Kidney capillary endothelial cell (primary cell): Measurements from ENCODE around the gene CBL.
"Not testable (repeated sequence)": the region's sequence is repeated elsewhere in the genome, so short reads cannot be mapped to it uniquely, and the experiment has no call there.

Experiments
- DNase-seq: peaks from one replicate; pipeline ENCODE4 v3.0.0-alpha.2; 2018; ENCODE audit warnings: low spot score

CBL gene

DNA sequence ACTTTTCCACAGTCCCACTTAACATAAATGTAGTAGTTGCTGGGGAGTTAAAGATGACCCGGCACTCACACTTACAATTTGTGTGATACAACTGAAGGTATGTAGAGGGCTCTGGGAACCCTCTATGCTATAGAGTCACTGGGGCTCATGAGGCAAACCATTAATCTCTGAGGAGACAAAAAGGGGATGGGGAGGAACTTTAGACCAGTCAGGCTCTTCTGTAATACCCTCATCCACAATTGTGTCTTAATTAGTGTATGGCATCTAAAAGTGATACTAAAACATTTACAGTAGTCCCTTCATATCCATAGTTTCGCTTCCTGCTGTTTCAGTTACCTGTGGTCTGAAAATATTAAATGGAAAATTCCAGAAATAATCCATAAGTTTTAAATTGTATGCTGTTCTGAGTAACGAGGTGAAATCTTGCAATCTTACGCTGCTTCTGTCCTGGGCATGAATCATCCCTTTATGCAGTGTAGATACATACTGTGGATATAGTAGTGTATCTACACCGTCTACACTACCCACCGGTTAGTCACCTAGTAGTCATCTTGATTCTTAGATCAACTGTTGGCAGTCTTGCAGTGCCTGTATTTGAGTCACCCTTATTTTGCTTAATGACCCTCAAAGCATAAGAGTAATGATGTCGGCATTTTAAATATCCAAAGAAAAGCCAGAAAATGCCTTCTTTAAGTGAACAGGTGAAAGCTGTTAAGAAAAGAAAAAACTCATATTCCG is 12.2 kb downstream of the CBL start:
- peak; percentile 87 for DNase-seq

DNA sequence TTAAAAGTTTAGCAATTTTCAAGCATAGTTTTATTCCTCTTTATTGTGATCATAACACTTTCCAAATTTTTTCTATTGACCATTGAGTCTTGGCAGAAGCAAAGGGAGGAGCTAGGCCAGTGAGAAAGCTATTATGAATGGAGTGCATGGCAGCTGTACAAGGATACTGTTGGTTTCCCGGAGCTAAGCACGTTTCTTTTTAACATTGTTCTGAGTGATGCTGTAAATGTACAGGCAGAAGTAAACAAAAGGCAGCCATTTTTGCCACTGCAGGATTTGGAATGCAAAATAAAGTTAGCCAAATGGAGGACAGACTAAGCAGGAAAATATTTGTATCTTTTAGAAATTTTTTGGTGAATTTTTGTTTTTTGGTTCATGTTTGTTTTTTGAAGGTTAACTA is 16.2 kb downstream of the CBL start:
- DNase-seq, result no peak

DNA sequence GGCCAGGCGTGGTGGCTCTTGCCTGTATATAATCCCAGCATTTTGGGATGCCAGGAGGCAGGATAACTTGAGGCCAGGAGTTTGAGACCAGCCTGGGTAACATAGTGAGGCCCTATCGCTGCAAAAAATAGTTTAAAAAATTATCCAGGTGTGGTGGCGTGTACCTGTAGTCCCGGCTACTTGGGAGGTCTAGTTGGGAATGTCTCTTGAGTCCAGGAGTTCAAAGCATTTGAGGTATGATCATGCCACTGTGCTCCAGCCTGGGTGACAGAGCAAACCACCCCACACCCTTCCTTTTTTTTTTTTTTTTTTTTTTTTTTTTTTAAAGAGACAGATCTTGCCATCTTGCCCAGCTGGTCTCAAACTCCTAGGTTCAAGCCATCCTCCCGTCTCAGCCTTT is 16.8 kb downstream of the CBL start:
- no peak for DNase-seq

DNA sequence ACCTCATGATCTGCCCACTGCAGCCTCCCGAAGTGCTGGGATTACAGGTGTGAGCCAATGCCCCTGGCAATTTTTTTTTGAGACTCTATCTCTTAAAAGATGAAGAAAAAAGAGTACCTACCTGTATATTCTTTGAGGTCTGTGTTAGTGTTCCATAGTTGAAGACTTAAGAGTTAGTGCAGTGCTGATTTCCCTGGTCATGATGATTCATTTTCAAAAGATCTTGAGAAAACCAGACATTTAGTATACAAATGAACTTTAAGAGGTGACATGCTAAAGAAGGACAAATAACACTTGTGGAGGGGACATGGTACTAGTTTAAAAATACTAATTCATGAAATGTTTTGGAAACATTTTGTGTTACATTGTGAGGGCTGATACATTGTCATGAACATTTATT is 17.7 kb downstream of the CBL start:
- no peak for DNase-seq

DNA sequence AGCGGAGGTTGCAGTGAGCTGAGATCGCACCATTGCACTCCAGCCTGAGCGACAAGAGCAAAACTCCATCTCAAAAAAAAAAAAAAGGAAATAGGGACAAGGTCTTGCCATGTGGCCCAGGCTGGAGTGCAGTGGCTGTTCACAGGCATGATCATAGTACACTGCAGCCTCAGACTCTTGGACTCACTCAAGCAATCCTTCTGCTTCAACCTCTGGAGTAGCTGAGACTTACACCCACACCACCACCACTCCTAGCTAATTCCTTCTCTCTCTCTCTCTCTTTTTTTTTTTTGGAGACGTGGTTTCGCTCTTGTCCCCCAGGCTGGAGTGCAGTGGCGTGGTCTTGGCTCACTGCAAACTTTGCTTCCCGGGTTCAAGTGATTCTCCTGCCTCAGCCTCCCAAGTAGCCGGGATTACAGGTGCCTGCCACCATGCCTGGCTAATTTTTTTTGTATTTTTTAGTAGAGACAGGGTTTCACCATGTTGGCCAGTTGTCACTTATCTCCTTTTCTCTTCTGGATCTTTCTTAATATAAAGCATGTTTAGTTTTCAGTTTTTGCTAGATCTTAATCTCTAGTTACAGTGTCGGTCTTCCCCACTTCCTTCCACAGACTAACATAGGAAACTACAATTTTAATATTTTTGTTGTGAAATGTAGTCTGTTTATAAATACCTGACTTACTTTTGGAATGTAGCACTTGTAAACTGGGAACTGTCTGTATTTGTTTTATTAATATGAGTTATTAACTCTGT is 22.6 kb downstream of the CBL start:
- not testable (repeated sequence) for DNase-seq

DNA sequence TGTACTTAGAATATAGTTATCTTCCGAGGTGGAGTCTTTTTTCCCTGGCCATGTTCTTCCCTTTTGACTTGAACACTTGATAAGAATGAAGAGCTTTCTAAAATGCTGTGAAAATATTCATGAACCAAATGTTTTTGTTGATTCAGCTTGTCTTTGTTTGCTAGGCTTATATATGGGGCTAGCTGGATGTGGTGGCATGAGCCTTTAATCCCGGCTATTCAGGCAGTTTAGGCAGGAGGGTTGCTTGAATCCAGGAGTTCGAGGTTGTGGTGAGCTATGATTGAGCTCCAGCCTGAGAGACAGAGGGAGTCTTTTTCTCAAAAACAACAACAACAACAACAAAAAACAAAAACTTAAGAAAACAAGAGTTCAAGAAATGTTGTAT is 23.1 kb downstream of the CBL start:
- no peak for DNase-seq

DNA sequence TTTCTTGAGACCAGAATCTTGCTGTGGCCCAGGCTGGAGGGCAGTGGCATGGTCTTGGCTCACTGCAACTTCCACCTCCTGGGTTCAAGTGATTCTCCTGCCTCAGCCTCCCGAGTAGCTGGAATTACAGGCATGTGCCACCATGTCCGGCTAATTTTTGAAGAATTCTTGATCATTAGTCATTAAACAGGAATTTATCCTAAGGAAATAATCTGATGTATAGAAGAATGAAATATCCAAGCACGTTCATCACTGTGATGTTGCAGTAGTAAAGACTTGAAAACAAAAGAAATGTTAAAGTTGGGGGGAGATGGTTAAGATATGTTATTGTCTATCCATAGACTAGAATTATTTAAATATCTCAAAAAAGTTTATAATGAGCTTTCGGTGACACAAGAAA is 23.6 kb downstream of the CBL start:
- DNase-seq, result no peak

DNA sequence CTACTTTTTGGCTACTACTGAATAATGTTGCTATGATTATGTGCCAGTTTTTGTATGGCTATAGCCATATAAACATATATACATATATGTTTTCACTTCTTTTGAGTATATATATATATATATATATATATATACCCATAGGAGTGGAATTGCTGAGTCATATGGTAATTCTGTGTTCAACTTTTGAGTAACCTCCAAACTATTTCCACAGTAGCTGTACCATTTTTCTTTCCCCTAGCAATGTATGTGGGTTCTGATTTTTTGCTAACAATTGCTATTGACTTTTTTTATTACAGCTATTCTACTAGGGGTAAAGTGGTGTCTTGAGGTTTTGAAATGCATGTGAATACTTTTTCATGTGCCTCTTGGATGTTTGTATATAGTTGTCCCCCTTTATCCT is 30.4 kb downstream of the CBL start:
- no peak for DNase-seq

DNA sequence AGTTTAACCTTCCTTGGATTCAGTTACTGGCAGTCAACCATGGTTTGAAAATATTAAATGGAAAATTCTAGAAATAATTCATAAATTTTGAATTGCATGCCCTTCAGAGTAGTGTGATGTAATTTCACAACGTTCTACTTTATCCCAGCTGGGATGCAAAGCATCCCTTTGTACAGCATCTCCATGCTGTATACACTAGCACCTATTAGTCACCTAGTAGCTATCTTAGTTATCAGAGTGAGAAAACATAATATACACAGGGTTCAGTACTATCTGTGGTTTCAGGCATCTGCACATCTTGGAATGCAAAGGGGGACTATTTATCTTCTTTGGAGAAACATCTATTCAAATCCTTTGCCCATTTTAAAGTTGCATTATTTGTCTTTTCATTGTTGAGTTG is 30.8 kb downstream of the CBL start:
- DNase-seq, result no peak

DNA sequence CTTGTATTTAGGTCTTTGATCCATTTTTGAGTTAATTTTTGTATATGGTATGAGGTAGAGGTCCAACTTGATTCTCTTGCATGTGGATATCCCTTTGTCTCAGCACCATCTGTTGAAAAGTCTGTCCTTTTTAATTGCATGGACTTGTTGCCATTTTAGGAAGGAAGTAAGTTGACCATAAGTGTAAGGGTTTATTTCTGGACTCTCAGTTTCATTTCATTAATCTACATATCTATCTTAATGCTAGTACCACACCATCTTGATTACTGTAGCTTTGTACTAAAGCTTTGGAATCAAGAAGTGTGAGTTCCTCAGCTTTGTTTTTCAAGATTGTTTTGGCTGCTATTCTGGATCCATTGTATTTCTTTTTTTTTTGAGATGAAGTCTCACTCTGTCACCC is 31.4 kb downstream of the CBL start:
- DNase-seq, result no peak

DNA sequence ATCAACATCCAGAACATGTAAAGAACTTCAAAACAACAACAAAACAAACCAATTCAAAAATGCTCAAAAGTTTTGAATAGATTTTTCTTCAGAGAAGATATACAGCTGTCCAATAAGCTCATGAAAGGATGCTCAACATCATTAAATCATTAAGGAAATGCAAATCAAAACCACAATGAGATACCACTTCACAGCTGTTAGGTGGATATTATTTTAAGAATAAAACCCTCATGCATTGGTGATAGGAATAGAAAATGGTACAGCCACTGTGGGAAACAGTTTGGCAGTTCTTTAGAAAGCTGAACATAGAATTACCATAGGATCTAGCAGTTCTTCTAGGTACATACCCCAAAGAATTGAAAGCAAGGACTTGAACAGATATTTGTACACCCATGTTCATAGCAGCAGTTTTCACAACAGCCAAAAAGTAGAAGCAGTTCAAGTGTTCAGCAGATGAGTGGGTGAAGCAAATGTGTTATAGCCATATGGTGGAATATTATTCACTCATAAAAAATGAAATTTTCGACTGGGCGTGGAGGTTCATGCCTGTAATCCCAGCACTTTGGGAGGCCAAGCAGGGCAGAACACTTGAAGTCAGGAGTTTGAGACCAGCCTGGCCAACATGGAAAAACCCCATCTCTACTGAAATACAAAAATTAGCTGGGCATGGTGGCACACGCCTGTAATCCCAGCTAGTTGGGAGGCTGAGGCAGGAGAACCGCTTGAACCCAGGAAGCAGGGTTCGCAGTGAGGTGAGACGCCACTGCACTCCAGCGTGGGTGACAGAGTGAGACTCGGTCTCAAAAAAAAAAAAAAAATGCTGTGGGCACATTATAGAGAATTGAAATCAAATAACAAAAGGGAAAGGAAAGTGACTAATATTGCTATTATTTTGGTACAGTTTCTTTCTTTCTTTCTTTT is 42.9 kb downstream of the CBL start:
- DNase-seq, result no peak

DNA sequence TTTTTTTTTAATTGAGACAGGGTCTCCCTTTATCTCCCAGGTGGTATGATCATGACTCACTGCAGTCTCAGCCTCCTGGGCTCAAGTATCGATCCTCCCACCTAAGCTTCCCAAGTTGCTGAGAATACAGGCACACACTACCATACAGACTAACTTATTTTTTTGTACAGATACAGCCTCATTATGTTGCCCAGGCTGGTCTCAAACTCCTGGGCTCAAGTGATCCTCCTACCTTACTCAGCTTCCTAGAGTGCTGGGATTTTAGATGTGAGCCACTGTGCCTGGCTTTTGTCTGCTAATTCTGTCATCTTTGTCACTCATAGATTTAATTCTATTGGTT is 43.5 kb downstream of the CBL start:
- no peak for DNase-seq

DNA sequence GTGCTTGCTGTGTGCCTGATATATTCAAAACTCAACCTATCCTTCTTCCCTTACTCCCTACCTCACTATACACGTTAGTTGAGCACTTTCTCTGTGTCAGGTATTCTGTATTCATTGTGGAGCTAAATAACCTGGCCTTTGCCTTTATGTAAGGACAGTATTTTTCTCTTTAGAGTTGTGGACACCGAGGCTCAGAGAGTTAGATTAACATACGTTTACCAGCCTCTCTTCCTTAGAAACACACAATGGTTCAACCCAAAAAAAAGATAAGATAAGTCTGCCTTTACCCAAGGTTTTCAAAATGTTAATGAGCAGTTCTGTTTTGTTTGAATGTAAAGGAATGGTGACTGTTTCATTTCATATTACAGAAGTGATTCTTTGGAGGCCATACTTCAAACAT is 45.0 kb downstream of the CBL start:
- no peak for DNase-seq

DNA sequence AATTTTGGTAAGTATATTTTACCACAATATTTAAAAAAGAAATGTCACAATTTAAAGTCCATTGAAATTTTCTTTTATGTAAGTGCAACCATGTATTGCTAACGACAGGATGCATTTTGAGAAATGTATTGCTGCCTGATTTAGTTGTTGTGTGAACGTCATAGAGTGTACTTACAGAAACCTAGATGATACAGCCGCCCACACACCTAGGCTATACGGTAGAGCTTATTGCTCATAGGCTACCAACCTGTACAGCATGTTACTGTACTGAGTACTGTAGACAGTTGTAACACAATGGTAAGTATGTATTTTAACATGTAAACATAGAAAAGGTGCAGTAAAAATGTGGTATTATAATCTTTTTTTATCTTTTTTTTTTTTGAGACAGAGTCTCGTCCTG is 48.1 kb downstream of the CBL start:
- DNase-seq, result no peak

DNA sequence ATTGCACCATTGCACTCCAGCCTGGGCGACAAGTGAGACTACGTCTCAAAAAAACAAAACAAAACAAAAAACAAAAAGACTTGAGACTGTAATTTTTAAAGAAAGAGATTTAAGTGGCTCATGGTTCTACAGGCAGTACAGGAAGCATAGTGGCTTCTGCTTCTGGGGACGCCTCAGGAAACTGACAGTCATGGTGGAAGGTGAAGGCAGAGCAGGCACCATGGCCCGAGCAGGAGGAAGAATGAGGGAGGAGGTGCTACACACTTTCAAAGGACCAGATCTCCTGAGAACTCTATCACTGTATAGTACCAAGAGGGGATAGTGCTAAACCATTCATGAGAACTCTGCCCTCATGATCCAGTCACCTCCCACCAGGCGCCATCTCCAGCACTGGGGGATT is 52.0 kb downstream of the CBL start:
- DNase-seq, result no peak

DNA sequence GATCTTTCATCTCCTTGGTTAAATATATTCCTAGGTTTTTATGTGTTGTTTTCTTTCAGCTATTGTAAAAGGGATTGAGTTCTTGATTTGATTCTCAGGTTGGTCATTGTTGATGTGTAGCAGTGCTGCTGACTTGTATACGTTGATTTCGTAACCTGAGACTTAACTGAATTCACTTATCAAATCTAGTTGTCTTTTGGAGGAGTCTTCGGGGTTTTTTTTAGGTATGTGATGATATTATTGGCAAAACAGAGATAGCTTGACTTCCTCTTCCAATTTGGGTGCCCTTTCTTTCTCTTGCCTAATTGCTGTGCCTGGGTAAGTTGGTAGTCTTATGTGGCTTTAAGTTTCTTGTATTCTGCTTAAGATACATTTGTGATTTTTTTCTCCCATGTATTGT is 52.8 kb downstream of the CBL start:
- no peak for DNase-seq

DNA sequence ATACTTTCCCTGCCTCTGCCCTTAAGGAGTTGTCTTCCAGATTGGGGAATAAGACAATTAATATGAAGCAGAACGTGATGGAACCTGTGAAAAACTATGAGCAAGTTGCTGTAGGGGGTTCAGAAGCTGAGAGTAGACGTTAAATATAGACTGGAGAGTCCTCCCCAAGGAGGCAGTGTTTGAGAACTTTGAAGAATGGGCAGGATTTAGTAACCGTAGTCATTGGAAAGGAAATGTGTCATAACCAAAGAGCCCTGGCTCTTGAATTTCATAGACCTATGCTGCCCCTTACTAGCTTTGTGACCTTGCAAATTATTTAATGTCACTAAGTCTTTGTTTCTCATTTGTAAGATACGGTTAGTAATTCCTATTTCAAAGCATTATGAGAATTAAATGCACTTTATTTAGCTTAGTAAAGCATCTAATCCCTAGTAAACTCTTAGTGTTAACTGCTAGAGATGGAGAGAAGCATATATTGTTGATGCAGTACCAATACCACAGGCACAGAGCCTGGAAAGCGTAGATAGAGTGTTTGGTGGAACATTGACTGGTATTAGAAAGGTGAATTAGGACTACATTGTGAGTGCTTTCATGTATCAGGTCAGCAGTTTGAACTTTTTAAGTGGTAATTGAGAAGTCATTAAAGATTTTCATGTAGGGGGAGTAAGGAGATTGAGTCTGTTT is 56.7 kb downstream of the CBL start:
- DNase-seq, result peak; percentile 81

DNA sequence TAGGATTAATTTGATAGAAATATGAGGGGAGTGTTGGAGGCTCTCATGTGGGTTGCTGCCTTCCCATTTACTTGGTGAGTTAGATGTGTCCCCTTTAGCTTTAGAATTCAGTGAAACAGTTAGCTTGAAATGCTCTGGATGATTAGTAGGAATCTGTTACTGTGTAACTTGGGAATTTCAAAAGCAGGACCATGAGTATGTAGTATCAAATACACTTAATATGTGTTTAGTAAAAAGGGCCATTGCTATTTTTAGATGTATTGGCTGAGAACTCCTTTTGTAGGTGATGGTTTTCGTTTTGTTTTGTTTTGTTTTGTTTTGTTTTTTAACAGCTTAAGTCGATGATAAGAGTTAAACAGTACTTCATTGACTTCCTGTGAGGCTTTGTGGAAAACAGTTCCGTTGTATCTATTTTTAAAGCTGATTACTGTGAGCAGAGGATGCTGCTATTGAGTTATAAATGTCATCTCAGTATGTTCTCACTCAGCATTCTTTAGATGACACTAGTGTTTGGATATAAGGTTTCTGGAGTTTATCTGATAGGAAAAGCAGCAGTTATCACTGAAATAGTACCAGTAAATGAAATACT is 57.3 kb downstream of the CBL start:
- peak; percentile 56 for DNase-seq

DNA sequence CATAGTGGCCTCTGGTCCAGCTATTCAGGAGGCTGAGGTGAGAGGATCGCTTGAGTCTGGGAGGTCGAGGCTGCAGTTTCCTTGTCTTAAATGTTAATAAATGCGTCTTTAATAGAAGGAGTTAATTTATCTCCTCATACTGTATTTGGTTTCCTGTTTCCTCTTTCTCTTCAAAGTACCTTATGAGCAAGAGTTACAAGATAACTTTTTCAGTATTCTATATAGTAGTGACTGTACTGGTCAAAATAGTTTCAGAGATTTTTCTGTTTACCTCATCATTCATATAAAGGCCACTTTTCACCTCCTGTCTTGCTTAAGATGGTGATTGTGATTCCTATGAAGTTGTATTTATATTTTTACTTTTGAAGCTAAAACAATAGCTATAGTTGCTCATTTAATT is 59.9 kb downstream of the CBL start:
- no peak for DNase-seq

DNA sequence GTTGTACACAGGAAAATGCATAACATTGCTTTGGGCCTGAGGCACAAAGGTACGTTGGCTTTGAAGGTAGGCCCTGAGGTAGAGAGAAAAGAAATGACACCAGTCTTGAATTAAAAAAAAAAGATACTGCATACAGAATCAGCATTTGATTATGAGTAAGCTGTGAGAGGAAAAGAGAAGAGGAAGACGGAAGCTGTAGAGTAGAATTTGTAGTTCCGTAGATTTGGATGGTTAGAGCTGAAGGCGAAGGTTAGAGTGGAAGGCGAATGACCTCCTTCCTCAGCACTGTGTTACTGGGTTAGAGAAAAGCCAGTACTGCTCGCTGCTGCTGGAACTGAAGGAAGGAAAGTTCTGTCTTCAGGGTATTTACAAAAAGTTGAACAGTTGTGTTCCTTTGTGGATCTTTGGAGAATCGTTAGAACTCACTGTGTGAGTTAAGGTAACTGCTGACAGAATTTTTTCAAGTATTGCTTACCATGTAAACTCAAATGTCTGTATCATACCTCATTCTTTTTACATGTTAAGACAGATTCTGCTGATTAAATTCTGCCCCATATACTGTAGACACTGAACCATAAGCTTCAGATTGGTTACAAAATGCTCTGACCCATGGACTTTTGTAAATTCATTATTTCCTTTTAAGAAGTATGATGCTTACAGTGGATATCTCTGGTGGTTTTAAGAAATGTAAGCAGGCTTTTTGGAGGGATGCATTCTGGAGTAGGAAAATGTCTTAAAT is 60.5 kb downstream of the CBL start:
- no peak for DNase-seq

DNA sequence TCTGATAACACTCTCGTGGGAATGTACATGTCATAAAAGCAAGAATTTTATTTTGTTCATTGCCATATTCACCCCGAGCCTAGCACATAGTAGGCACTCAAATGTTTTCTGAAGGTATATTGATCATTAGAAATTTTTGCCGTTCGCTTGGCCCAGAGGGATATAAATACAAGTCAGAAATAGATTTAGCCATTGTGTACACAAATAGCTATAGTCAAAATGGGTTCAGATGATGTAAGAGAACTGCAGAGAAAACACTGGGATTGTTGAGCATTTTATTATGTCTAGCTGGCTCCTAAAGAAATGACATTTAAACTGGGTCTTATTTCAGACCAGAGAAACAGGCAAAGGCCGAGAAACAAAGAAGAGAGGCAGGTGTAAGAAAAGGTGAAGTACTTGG is 61.5 kb downstream of the CBL start:
- DNase-seq, result no peak
